Stimulated activated effector memory CD8-positive, alpha-beta T cell treated with anti-CD3 and anti-CD28 coated beads, Interleukin-12 subunit alpha, Interleukin-12 subunit beta, amount 100 ng/mL, for 72 hours (primary cell): ENCODE data around the gene FKBP2.
A peak's percentile ranks its signal among the peaks of the same experiment; 100 is the strongest.

ENCODE experiments used
- ATAC-seq: fragments of 150-1000 bp; cut with Tn5 transposase; 2 replicates; pipeline ENCODE4 v1.10.0; 2021
- DNase-seq, 2 donors: peaks; one replicate each; pipeline ENCODE4 v3.0.0; 2021 to 2022; ENCODE audit warnings: low spot score in 2 of 2
- H3K27ac Mint-ChIP-seq: one replicate; pipeline ENCODE4 v1.8.0; 2022; ENCODE audit warnings: mild to moderate bottlenecking, mixed read lengths
- H3K36me3 Mint-ChIP-seq: one replicate; pipeline ENCODE4 v1.8.0; 2022; ENCODE audit warnings: mild to moderate bottlenecking, mixed read lengths
- H3K4me1 Mint-ChIP-seq: one replicate; pipeline ENCODE4 v1.8.0; 2022; ENCODE audit warnings: mixed read lengths
- H3K4me3 Mint-ChIP-seq: one replicate; pipeline ENCODE4 v1.8.0; 2022; ENCODE audit warnings: mild to moderate bottlenecking, mixed read lengths
- H3K9me3 Mint-ChIP-seq: one replicate; pipeline ENCODE4 v1.8.0; 2022; ENCODE audit warnings: mixed read lengths

The FKBP2 gene

GRCh38 chr11:64209563-64209843, 31.4 kb upstream of the FKBP2 start:
- H3K36me3 Mint-ChIP-seq = no peaks in the 10 kb centered on the region
- peaks cover 71% of the 10 kb centered on the region for H3K4me1 Mint-ChIP-seq
- H3K4me3 Mint-ChIP-seq = peak overlapping the region; percentile 91
- H3K9me3 Mint-ChIP-seq = no peaks in the 10 kb centered on the region
- DNase-seq (no peak), ATAC-seq (no peak)
- H3K27ac Mint-ChIP-seq = peak overlapping the region; percentile 96

- peaks cover 75% of the 10 kb centered on the region for H3K4me1 Mint-ChIP-seq
- H3K9me3 Mint-ChIP-seq = no peaks in the 10 kb centered on the region
- H3K36me3 Mint-ChIP-seq = no peaks in the 10 kb centered on the region
- peak overlapping the region; percentile 96 for H3K27ac Mint-ChIP-seq
- DNase-seq (no peak), ATAC-seq (no peak)
- no peak overlapping the region for H3K4me3 Mint-ChIP-seq
Observed at GRCh38 chr11:64210301-64211020, 30.4 kb upstream of the FKBP2 start.

GRCh38 chr11:64211181-64211872, 29.6 kb upstream of the FKBP2 start:
- no peak for ATAC-seq
- H3K9me3 Mint-ChIP-seq = no peaks in the 10 kb centered on the region
- peaks cover 67% of the 10 kb centered on the region for H3K4me1 Mint-ChIP-seq
- no peak for DNase-seq
- no peak overlapping the region for H3K4me3 Mint-ChIP-seq
- no peaks in the 10 kb centered on the region for H3K36me3 Mint-ChIP-seq
- peak overlapping the region; percentile 79 for H3K27ac Mint-ChIP-seq

GRCh38 chr11:64216879-64217278, 24.0 kb upstream of the FKBP2 start:
- DNase-seq = no peak
- H3K36me3 Mint-ChIP-seq = peaks cover 11% of the 10 kb centered on the region
- H3K9me3 Mint-ChIP-seq = no peaks in the 10 kb centered on the region
- no peak overlapping the region for H3K27ac Mint-ChIP-seq
- ATAC-seq = no peak
- H3K4me3 Mint-ChIP-seq = no peak overlapping the region
- H3K4me1 Mint-ChIP-seq = peaks cover 36% of the 10 kb centered on the region

GRCh38 chr11:64218628-64219353, 22.1 kb upstream of the FKBP2 start:
- Mint-ChIP-seq H3K4me1 (peaks cover 22% of the 10 kb centered on the region), H3K27ac (peak overlapping the region; percentile 86), H3K36me3 (peaks cover 30% of the 10 kb centered on the region), H3K4me3 (no peak overlapping the region), H3K9me3 (no peaks in the 10 kb centered on the region)
- ATAC-seq (no peak), DNase-seq (no peak)

- H3K36me3 Mint-ChIP-seq = peaks cover 35% of the 10 kb centered on the region
- H3K9me3 Mint-ChIP-seq = no peaks in the 10 kb centered on the region
- no peak for DNase-seq
- no peak overlapping the region for H3K4me3 Mint-ChIP-seq
- ATAC-seq = no peak
- peaks cover 23% of the 10 kb centered on the region for H3K4me1 Mint-ChIP-seq
- peak overlapping the region; percentile 86 for H3K27ac Mint-ChIP-seq
Observed at GRCh38 chr11:64219354-64219684, 21.6 kb upstream of the FKBP2 start.

GRCh38 chr11:64219755-64220154, 21.1 kb upstream of the FKBP2 start:
- no peak for DNase-seq
- Mint-ChIP-seq H3K27ac (peak overlapping the region; percentile 86), H3K36me3 (peaks cover 40% of the 10 kb centered on the region), H3K4me3 (no peak overlapping the region), H3K9me3 (no peaks in the 10 kb centered on the region), H3K4me1 (peaks cover 23% of the 10 kb centered on the region)
- ATAC-seq = no peak

GRCh38 chr11:64220271-64220670, 20.6 kb upstream of the FKBP2 start:
- Mint-ChIP-seq H3K9me3 (no peaks in the 10 kb centered on the region), H3K36me3 (peaks cover 45% of the 10 kb centered on the region), H3K4me1 (peaks cover 23% of the 10 kb centered on the region), H3K4me3 (no peak overlapping the region), H3K27ac (no peak overlapping the region)
- ATAC-seq (no peak), DNase-seq (no peak)

- no peaks in the 10 kb centered on the region for H3K9me3 Mint-ChIP-seq
- ATAC-seq = no peak
- DNase-seq = no peak
- H3K4me3 Mint-ChIP-seq = no peak overlapping the region
- H3K36me3 Mint-ChIP-seq = peaks cover 49% of the 10 kb centered on the region
- peak overlapping the region; percentile 45 for H3K27ac Mint-ChIP-seq
- H3K4me1 Mint-ChIP-seq = peaks cover 24% of the 10 kb centered on the region
Observed at GRCh38 chr11:64220798-64221197, 20.1 kb upstream of the FKBP2 start.

GRCh38 chr11:64222651-64223000, 18.3 kb upstream of the FKBP2 start:
- no peak for ATAC-seq
- no peak for DNase-seq
- Mint-ChIP-seq H3K4me3 (no peak overlapping the region), H3K27ac (no peak overlapping the region), H3K4me1 (peaks cover 34% of the 10 kb centered on the region), H3K9me3 (no peaks in the 10 kb centered on the region), H3K36me3 (peaks cover 49% of the 10 kb centered on the region)

- DNase-seq = no peak
- Mint-ChIP-seq H3K36me3 (peaks cover 49% of the 10 kb centered on the region), H3K9me3 (no peaks in the 10 kb centered on the region), H3K27ac (peak overlapping the region; percentile 86), H3K4me3 (no peak overlapping the region), H3K4me1 (peaks cover 38% of the 10 kb centered on the region)
- ATAC-seq = no peak
Observed at GRCh38 chr11:64223001-64223651, 17.8 kb upstream of the FKBP2 start.

GRCh38 chr11:64224151-64224890, 16.6 kb upstream of the FKBP2 start:
- Mint-ChIP-seq H3K27ac (peak overlapping the region; percentile 86), H3K9me3 (no peaks in the 10 kb centered on the region), H3K36me3 (peaks cover 61% of the 10 kb centered on the region), H3K4me3 (peak overlapping the region; percentile 87), H3K4me1 (peaks cover 35% of the 10 kb centered on the region)
- no peak for DNase-seq
- ATAC-seq = no peak

- ATAC-seq = no peak
- H3K4me1 Mint-ChIP-seq = peaks cover 42% of the 10 kb centered on the region
- H3K27ac Mint-ChIP-seq = peak overlapping the region; percentile 86
- no peaks in the 10 kb centered on the region for H3K9me3 Mint-ChIP-seq
- H3K4me3 Mint-ChIP-seq = peak overlapping the region; percentile 87
- DNase-seq = no peak
- H3K36me3 Mint-ChIP-seq = peaks cover 64% of the 10 kb centered on the region
Observed at GRCh38 chr11:64224891-64225607, 15.8 kb upstream of the FKBP2 start.

- peak within 1 kb of the TSS; percentile 86 for H3K27ac Mint-ChIP-seq
Observed at GRCh38 chr11:64225608-64226506, 15.0 kb upstream of the FKBP2 start, which contains the start of the genes NUDT22 and TRPT1. Gene NUDT22, plus strand, starts transcription at chr11:64226274. Its CDS starts 379 bp downstream, at chr11:64226653. Gene TRPT1, minus strand, starts transcription at chr11:64226186. Its CDS starts 326 bp downstream, at chr11:64225860.

More at GRCh38 chr11:64225608-64226506, 15.0 kb upstream of the FKBP2 start, which contains the start of the genes NUDT22 and TRPT1:
- peak; percentile 92 to 96 for DNase-seq
- peaks cover 43% of the 10 kb centered on the region for H3K4me1 Mint-ChIP-seq
- H3K9me3 Mint-ChIP-seq = no peaks in the 10 kb centered on the region
- peaks cover 63% of the 10 kb centered on the region for H3K36me3 Mint-ChIP-seq
- peak within 1 kb of the TSS; percentile 87 for H3K4me3 Mint-ChIP-seq
- ATAC-seq = peak; percentile 76
